Measurements from ENCODE around the gene AGAP2.
A peak's percentile ranks its signal among the peaks of the same experiment; 100 is the strongest.
"Not testable (repeated sequence)": the region's sequence is repeated elsewhere in the genome, so short reads cannot be mapped to it uniquely, and the experiment has no call there.

The AGAP2 gene

GRCh38 chr12:57775563-57776246 is 37.2 kb upstream of the AGAP2 start:
- Histone ChIP-seq H3K4me1 (ENCODE audit: control insufficient read depth, insufficient read depth, low read length) (no peaks in the 10 kb centered on the region), H3K27me3 (ENCODE audit: control insufficient read depth, insufficient read depth, low read length) (peaks cover 10% of the 10 kb centered on the region), H3K36me3 (ENCODE audit: control insufficient read depth, insufficient read depth, low read length) (no peaks in the 10 kb centered on the region), H3K9me3 (ENCODE audit: control insufficient read depth, insufficient read depth, low read length) (no peaks in the 10 kb centered on the region), H3K4me3 (ENCODE audit: low read depth, low read length) (no peak overlapping the region), H3K9ac (ENCODE audit: low read depth, low read length) (no peak overlapping the region)

- H3K4me3 ChIP-seq (ENCODE audit: low read depth, low read length): no peak overlapping the region
- no peak overlapping the region for H3K9ac ChIP-seq (ENCODE audit: low read depth, low read length)
- H3K27me3 ChIP-seq (ENCODE audit: control insufficient read depth, insufficient read depth, low read length): peaks cover 10% of the 10 kb centered on the region
- H3K36me3 ChIP-seq (ENCODE audit: control insufficient read depth, insufficient read depth, low read length): no peaks in the 10 kb centered on the region
- H3K4me1 ChIP-seq (ENCODE audit: control insufficient read depth, insufficient read depth, low read length): no peaks in the 10 kb centered on the region
- H3K9me3 ChIP-seq (ENCODE audit: control insufficient read depth, insufficient read depth, low read length): no peaks in the 10 kb centered on the region
These were observed 36.5 kb upstream of the AGAP2 start for GRCh38 chr12:57775044-57775443.

- H3K4me1 ChIP-seq (ENCODE audit: control insufficient read depth, insufficient read depth, low read length); H3K9ac ChIP-seq (ENCODE audit: low read depth, low read length); H3K9me3 ChIP-seq (ENCODE audit: control insufficient read depth, insufficient read depth, low read length); H3K36me3 ChIP-seq (ENCODE audit: control insufficient read depth, insufficient read depth, low read length); H3K4me3 ChIP-seq (ENCODE audit: low read depth, low read length): not testable (repeated sequence)
- peaks cover 10% of the 10 kb centered on the region for H3K27me3 ChIP-seq (ENCODE audit: control insufficient read depth, insufficient read depth, low read length)
These were observed 36.1 kb upstream of the AGAP2 start for GRCh38 chr12:57774634-57775033.

- no peaks in the 10 kb centered on the region for H3K9me3 ChIP-seq (ENCODE audit: control insufficient read depth, insufficient read depth, low read length)
These were observed 34.1 kb upstream of the AGAP2 start, which contains the start of gene EEF1AKMT3 for GRCh38 chr12:57772429-57773322. TSS of gene EEF1AKMT3 (plus strand) at chr12:57772614. CDS start at chr12:57772725, 111 bp downstream.

GRCh38 chr12:57771873-57772428 is 33.4 kb upstream of the AGAP2 start, which contains the start of gene METTL1:
TSS of gene METTL1 (minus strand) at chr12:57772105. CDS start at chr12:57772083, 22 bp downstream.
- Histone ChIP-seq H3K4me3 (ENCODE audit: low read depth, low read length) (peak within 1 kb of the TSS; percentile 82), H3K9ac (ENCODE audit: low read depth, low read length) (peak within 1 kb of the TSS; percentile 90), H3K27me3 (ENCODE audit: control insufficient read depth, insufficient read depth, low read length) (peaks cover 20% of the 10 kb centered on the region), H3K4me1 (ENCODE audit: control insufficient read depth, insufficient read depth, low read length) (peaks cover 5% of the 10 kb centered on the region), H3K36me3 (ENCODE audit: control insufficient read depth, insufficient read depth, low read length) (peaks cover 12% of the 10 kb centered on the region), H3K9me3 (ENCODE audit: control insufficient read depth, insufficient read depth, low read length) (no peaks in the 10 kb centered on the region)

More at GRCh38 chr12:57772429-57773322, 34.1 kb upstream of the AGAP2 start, which contains the start of gene EEF1AKMT3:
- Histone ChIP-seq H3K4me3 (ENCODE audit: low read depth, low read length) (peak within 1 kb of the TSS; percentile 82), H3K36me3 (ENCODE audit: control insufficient read depth, insufficient read depth, low read length) (peaks cover 12% of the 10 kb centered on the region), H3K27me3 (ENCODE audit: control insufficient read depth, insufficient read depth, low read length) (peaks cover 13% of the 10 kb centered on the region), H3K9ac (ENCODE audit: low read depth, low read length) (peak within 1 kb of the TSS; percentile 90), H3K4me1 (ENCODE audit: control insufficient read depth, insufficient read depth, low read length) (no peaks in the 10 kb centered on the region)

- Histone ChIP-seq H3K9me3 (ENCODE audit: control insufficient read depth, insufficient read depth, low read length) (no peaks in the 10 kb centered on the region), H3K27me3 (ENCODE audit: control insufficient read depth, insufficient read depth, low read length) (peaks cover 26% of the 10 kb centered on the region), H3K36me3 (ENCODE audit: control insufficient read depth, insufficient read depth, low read length) (peaks cover 12% of the 10 kb centered on the region), H3K4me1 (ENCODE audit: control insufficient read depth, insufficient read depth, low read length) (peaks cover 5% of the 10 kb centered on the region), H3K9ac (ENCODE audit: low read depth, low read length) (peak overlapping the region; percentile 90), H3K4me3 (ENCODE audit: low read depth, low read length) (peak overlapping the region; percentile 82)
These were observed 32.8 kb upstream of the AGAP2 start for GRCh38 chr12:57771236-57771872.

- no peak overlapping the region for H3K9ac ChIP-seq (ENCODE audit: low read depth, low read length)
- H3K36me3 ChIP-seq (ENCODE audit: control insufficient read depth, insufficient read depth, low read length): peaks cover 12% of the 10 kb centered on the region
- no peaks in the 10 kb centered on the region for H3K9me3 ChIP-seq (ENCODE audit: control insufficient read depth, insufficient read depth, low read length)
- peaks cover 32% of the 10 kb centered on the region for H3K27me3 ChIP-seq (ENCODE audit: control insufficient read depth, insufficient read depth, low read length)
- peaks cover 9% of the 10 kb centered on the region for H3K4me1 ChIP-seq (ENCODE audit: control insufficient read depth, insufficient read depth, low read length)
- H3K4me3 ChIP-seq (ENCODE audit: low read depth, low read length): no peak overlapping the region
These were observed 32.2 kb upstream of the AGAP2 start for GRCh38 chr12:57770734-57771133.

GRCh38 chr12:57769594-57769993 is 31.1 kb upstream of the AGAP2 start:
- Histone ChIP-seq H3K9ac (ENCODE audit: low read depth, low read length) (no peak overlapping the region), H3K4me1 (ENCODE audit: control insufficient read depth, insufficient read depth, low read length) (peaks cover 9% of the 10 kb centered on the region), H3K36me3 (ENCODE audit: control insufficient read depth, insufficient read depth, low read length) (peaks cover 12% of the 10 kb centered on the region), H3K4me3 (ENCODE audit: low read depth, low read length) (no peak overlapping the region), H3K27me3 (ENCODE audit: control insufficient read depth, insufficient read depth, low read length) (peaks cover 43% of the 10 kb centered on the region), H3K9me3 (ENCODE audit: control insufficient read depth, insufficient read depth, low read length) (no peaks in the 10 kb centered on the region)

GRCh38 chr12:57767876-57768275 is 29.3 kb upstream of the AGAP2 start:
- Histone ChIP-seq H3K9me3 (ENCODE audit: control insufficient read depth, insufficient read depth, low read length) (no peaks in the 10 kb centered on the region), H3K4me3 (ENCODE audit: low read depth, low read length) (no peak overlapping the region), H3K9ac (ENCODE audit: low read depth, low read length) (no peak overlapping the region), H3K27me3 (ENCODE audit: control insufficient read depth, insufficient read depth, low read length) (peaks cover 50% of the 10 kb centered on the region), H3K4me1 (ENCODE audit: control insufficient read depth, insufficient read depth, low read length) (peaks cover 14% of the 10 kb centered on the region), H3K36me3 (ENCODE audit: control insufficient read depth, insufficient read depth, low read length) (peaks cover 12% of the 10 kb centered on the region)

- Histone ChIP-seq H3K4me1 (ENCODE audit: control insufficient read depth, insufficient read depth, low read length) (peaks cover 14% of the 10 kb centered on the region), H3K9ac (ENCODE audit: low read depth, low read length) (no peak overlapping the region), H3K36me3 (ENCODE audit: control insufficient read depth, insufficient read depth, low read length) (peaks cover 12% of the 10 kb centered on the region), H3K4me3 (ENCODE audit: low read depth, low read length) (peak overlapping the region; percentile 89), H3K9me3 (ENCODE audit: control insufficient read depth, insufficient read depth, low read length) (no peaks in the 10 kb centered on the region), H3K27me3 (ENCODE audit: control insufficient read depth, insufficient read depth, low read length) (peaks cover 56% of the 10 kb centered on the region)
These were observed 28.8 kb upstream of the AGAP2 start for GRCh38 chr12:57767305-57767698.

All from iPS-15b (cell line).